GF-D8 (cell line): ENCODE measurements around the gene RASAL2.

Experiments
- DNase-seq: peaks from one replicate; lab custom pipeline; 2025; lab: John Stamatoyannopoulos, UW

The RASAL2 gene

GRCh38 chr1:178458203-178458602 lies 364.3 kb downstream of the RASAL2 start:
- no peak for DNase-seq

GRCh38 chr1:178461104-178461503 lies 367.2 kb downstream of the RASAL2 start:
- DNase-seq: no peak

GRCh38 chr1:178461701-178462100 lies 367.8 kb downstream of the RASAL2 start:
- DNase-seq: no peak

DNA sequence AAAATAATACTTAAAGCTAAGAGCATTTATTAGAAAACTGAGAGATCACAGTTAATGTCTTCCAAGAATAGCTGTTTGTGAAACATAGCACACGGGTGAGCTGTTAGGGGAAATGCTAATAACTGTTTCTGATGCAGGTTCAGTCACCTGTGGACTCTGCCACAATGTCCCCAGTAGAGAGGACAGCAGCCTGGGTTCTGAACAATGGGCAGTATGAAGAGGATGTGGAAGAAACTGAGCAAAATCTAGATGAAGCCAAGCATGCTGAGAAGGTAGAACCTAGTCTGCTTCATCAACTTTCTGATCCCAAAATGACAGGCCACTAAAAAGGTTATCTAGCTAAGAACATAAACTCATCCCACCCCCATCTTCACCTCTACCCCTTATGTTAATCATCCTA lies 370.2 kb downstream of the RASAL2 start:
- no peak for DNase-seq

GRCh38 chr1:178464566-178464965 lies 370.7 kb downstream of the RASAL2 start:
- DNase-seq: no peak

GRCh38 chr1:178465011-178465410 lies 371.1 kb downstream of the RASAL2 start:
- DNase-seq: no peak

DNA sequence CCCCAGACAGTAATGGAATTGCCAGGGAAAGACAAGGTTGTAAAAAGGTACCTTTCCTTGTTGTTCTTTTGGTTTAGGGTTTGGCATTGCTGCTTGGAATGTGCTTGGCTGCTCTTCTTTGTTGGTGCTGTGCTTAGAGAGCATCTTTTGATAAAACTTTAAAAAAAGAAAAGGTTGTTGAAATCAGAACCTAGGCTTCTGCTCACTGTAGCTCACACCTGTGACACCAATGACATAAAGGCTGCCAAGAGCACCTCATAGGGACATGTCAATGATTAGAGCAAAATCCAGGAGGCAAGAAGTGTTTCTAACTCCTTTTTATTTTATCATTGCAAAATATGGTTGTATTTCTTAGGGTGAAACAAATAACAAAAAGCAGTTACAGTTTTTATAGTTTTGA lies 373.9 kb downstream of the RASAL2 start:
- DNase-seq: no peak

DNA sequence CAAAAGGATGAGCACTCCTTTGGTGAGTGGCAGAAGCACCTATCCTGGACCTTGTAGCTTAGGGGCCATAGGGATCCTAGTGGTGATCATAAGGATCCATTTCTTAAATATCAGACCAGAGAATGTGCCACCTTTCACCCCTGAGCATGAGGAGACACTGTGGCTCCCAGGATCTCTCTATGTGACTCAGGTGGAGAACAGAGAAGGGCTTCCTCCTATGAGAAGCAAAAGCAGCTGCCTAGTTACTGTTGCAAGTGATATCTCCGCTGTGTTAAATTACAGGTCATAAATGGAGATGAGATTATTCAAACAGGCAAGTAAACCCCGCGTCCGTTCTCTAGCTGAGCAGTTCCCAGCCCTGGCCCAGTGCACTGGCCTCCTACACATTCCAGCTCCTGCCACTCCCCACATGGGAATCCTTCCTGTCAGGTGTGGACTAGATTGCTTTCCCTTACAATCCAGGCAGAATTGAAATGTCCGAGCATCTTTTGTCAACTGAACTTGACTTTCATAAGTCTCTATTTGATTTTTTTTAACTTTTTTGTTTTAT lies 376.6 kb downstream of the RASAL2 start:
- DNase-seq: no peak

DNA sequence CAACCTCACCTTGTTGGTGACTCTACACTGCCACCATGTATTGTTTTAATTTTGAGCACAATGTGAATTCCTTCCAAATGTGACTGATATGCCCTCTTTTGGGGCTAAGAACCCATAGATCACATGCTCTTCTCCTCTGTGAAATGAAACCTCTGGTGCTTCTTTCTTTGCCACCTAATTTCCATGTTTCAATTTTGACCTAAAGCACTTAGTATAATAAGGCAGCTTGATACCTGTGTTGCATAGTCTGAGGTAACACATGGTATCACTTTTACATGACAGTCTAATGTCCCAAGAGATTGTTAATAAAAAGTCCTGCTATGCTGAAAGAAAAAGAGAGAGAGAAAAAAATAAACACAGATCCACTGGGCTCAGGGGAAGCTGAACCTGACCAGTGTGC lies 378.6 kb downstream of the RASAL2 start:
- no peak for DNase-seq

DNA sequence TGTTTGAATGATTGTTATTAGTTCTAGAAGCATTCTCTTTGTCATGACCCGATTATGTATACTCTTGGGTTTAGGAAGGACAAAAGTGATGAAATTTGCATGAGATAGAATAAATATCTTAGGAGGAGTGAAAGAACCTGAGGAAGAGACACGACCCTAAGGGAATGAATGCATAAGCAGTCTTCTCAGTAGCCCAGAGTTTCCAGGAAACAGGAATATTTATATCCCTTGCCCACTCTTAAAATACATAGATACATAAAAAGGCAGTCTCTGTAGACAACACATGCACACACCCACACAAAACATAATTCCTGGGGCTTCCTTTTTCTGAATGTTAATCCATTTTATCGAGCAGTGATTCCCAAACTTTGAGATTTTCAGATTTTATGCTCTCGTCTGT lies 383.5 kb downstream of the RASAL2 start:
- no peak for DNase-seq

GRCh38 chr1:178477841-178478240 lies 383.9 kb downstream of the RASAL2 start:
- no peak for DNase-seq

- DNase-seq: no peak
These were observed 389.5 kb downstream of the RASAL2 start for GRCh38 chr1:178483251-178483957.

DNA sequence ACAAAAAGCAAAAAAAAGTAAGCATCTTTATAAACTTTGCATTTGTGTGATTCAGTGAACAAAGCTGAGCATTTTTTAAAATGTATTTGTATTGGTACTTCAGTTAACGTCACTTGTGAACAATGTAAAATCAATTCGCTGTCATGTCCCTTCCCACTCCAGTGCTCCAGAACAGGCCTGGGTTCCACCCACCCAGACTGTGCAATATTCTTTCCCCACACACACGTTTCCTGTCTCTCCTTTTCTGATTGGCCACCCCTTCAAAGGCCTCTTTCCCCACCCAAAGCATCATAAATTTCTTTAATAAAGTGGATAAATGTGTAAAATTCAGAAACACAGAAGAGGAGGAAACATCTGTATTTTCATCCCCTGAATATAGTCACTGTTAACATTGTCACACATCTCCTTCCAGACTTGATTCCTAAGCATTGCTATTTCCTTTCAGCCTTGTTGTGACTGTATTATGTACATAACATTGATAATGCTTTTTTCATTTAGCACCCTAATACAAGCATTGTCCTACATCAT lies 390.9 kb downstream of the RASAL2 start:
- no peak for DNase-seq

DNA sequence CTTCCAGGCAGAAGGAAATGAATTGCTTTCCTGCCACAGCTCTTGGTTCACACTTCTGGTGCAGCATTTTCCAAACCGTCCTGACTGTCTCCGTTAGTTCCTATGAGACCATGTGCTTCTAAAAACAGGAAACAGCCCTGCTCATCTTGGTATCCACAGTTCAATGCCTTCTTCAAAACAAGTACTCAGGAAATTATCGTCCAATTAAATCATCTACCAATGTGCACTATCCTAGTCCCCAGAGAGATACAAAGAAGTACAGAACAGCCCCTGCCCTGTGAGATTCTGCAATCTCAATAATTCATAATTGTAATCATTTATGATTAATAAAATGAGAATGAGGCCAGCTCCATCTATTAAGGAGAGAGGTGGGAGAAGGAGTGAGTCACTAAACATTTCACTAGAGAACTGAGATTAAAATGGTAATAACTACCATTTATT lies 391.7 kb downstream of the RASAL2 start:
- no peak for DNase-seq

- no peak for DNase-seq
These were observed 392.5 kb downstream of the RASAL2 start for GRCh38 chr1:178486100-178487069.

DNA sequence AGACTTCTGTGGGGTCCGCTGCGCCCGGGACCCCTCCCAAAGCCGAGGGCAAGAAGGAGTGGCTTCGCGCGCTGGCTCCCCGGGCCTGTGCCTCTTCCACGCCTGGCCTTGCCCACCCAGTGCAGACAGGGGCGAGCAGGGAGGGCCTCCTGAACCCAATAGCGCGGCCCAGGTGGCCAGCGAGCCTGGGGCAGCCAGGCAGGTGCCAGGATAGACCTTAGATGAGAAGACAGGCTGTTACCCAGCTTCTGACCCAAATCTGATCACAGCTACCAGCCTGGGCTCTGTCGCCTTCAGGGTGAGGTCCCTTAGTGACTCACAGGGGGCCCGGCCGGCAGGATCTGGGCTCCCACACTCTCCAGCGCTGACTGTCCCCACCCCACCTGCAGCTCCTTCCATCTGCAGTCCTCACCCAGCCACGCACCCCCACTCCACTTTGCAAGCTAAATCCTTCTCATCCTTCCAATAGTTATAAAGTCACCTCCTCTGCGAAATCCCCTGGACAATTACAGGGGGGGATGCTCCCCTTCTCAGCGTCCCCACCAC lies 393.2 kb downstream of the RASAL2 start:
- no peak for DNase-seq

- DNase-seq: no peak
These were observed 394.5 kb downstream of the RASAL2 start for GRCh38 chr1:178488393-178488792.

DNA sequence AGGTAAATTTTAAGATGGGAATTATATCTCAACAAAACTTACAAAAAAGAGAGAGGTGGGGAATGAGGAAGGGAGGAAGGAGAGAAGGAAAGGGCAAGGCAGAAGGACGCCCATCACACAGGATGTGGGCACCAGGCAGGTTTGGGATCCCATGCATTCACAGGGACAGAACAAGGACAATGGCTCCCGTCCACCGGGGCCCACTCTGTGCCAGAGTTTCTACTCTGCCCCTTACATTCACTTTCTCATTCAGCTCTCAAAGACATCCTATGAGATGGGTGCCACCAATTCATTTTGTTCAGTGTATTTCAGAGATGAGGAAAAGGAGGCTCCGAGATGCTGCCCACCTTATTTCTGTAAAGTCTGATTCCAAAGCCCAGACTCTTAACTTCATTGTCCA lies 395.5 kb downstream of the RASAL2 start:
- no peak for DNase-seq

- DNase-seq: no peak
These were observed 396.2 kb downstream of the RASAL2 start for GRCh38 chr1:178490136-178490535.

- no peak for DNase-seq
These were observed 397.1 kb downstream of the RASAL2 start for GRCh38 chr1:178490967-178491366.

DNA sequence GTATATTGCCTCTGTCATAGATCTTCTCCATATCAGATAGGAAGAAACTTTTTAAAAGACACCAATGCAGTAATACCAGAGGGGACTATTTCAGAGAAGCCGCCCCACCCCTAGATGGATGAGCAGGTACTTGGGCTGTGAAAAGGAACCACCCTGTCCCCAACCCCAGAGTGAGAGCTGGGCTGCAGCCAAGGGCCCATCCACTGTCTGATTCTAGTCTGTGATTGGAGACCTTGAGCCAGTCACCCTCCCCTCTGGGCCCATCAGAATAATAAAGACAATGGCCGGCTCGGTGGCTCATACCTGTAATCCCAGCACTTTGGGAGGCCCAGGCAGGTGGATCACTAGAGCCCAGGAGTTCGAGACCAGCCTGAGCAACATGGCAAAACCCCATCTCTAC lies 397.8 kb downstream of the RASAL2 start:
- no peak for DNase-seq

DNA sequence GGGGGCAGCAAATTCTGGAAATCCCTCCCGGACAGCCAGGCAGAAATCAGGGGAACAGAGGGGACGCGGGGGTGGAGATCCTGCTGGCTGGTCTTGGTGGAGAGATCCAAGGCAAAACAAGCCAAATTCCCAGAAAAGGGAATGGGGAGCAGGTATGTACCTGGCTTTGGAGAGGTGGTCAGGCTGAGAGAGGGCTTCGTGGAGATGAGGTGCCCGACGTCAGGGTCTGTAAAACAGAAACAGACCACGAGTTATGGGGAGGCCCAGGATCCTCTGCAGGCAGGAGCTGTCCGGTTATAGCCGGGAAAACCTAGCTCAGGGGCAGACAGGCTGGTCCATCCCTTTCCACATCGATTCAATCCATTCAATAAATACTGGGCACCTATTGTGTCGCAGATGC lies 398.4 kb downstream of the RASAL2 start:
- DNase-seq: no peak
